T-helper 2 cell (primary cell): Measurements from ENCODE around the gene IDE.

ENCODE experiments used
- DNase-seq, 5 experiments: peaks; one replicate each; pipeline versions ENCODE4 v3.0.0 to v3.0.0-alpha.2; 2012 to 2022

The IDE gene

GRCh38 chr10:92567952-92568600, 5.8 kb downstream of the IDE start:
- peak in 1 of 5 experiments; percentile 12 for DNase-seq

GRCh38 chr10:92562424-92562823, 11.5 kb downstream of the IDE start:
- no peak for DNase-seq

DNA sequence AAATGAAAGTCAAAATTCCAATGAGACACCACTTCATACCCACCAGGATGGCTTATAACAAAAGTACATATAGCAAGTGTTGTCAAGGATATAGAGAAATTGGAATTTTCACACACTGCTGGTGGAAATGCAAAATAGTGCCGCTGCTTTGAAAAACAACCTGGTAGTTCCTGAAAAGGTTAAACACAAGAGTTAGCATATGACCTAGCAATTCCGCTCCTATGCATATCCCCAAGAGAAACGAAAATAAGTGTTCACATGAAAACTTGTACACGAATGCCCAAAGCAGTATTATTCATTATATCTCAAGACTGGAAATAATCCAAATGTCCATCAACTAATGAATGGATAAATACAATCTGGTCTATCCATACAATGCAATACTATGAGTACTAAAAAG, 14.8 kb downstream of the IDE start:
- no peak for DNase-seq

DNA sequence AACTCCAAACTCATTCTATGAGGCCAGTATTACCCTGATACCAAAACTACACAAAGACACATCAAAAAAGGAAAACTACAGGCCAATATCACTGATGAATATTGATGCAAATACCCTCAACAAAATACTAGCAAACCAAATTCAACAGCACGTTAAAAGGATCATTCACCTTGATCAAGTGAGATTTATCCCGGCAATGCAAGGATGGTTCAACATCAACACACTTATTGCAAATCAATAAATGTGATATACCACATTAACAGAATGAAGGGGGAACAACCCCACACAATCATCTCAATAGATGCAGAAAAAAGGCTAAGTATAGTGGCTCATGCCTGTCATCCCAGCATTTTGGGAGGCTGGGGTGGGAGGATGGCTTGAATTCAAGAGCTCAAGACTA, 19.9 kb downstream of the IDE start:
- peak in 1 of 5 experiments; percentile 12 for DNase-seq

- DNase-seq, result no peak
These were observed 21.6 kb downstream of the IDE start for GRCh38 chr10:92552310-92552709.

GRCh38 chr10:92550924-92551323, 23.0 kb downstream of the IDE start:
- DNase-seq, result no peak

DNA sequence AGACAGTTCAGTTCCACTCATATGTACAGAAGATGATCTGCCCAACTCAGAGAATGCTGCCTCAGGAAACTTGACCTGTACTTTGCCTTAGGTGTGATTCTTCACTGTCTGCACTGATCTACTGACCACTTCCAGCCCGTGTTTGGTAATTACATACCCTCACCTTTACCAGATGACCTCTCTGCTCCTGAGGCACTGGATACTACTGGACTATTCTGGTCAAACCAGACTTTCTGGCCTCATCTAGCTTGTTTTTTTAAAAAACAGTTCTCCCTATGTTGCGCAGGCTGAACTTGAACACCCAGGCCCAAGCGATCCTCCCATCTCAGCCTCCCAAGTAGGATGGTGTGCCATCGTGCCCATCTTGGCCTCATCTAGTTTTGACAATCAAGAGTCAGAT, 26.2 kb downstream of the IDE start:
- no peak for DNase-seq

DNA sequence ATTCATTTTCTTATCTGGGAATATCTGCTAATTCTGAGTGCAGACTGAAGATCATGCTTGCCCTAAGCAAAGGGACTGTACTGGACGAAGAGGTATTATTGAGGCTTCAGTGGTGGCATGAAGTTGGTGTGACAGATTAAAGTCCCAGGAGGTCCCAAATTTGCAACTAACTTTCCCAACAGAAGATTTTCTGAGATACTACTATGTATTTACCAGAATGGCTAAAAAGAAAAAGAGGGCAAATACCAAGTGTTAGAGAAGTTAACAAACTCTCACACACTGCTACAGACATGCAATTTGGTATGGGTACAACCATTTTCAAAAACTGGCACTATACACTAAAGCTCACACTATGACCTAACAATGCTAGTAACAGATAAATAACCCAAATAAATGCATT, 28.3 kb downstream of the IDE start:
- DNase-seq, result no peak

DNA sequence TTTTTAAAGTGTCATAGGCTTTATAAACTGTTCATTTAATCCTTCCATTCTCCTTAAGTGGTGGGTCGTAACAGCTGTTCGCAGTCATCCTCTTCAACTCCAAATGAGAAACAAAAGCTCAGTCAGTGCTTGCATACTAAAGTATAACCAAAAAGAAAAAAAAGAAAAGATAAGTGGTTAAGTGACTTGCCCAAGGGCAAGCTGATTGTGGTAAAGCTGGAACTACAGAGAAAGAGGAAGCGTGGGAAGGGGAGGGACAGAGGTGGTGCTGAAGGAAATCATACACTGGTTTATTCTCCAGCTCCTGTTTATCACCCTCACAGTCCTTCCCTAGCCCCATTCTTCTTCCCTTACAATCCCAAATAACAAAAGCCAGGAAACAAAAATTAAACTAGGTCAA, 29.6 kb downstream of the IDE start:
- peak in 1 of 5 experiments; percentile 35 for DNase-seq

GRCh38 chr10:92542458-92542857, 31.4 kb downstream of the IDE start:
- DNase-seq, result no peak

- no peak for DNase-seq
These were observed 32.3 kb downstream of the IDE start for GRCh38 chr10:92541583-92541982.

GRCh38 chr10:92538231-92538958, 35.5 kb downstream of the IDE start:
- DNase-seq, result peak in 1 of 5 experiments; percentile 20

DNA sequence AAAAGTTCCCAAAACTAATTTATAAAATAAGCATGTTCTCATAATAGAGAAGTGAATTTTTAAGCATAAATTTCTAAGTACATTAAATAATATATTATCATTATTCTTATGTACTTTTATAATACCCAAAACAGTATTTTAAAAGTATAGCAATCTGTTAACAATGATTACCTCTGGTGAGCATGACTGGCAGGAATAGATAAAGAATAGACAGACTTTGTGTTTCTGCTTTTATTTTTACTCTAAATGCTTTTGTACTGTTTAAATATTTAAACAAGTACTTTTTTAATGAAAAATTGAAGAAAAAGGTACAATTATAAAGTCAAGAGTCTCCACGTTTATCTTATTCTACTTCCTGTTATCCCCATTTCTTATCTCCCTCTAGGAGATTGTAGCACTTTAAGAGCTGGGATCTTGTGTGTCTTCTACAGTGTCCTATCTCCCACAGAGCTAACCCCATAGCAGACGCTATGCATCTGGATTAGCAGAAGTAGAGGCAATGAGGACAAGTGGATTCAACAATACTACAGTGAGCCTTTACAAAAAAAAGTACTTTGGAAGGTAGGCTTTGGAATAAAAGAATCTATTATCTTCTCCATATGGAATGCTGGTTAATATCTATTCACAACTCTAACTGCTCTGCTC, 42.9 kb downstream of the IDE start:
- no peak for DNase-seq

GRCh38 chr10:92530421-92530820, 43.5 kb downstream of the IDE start:
- no peak for DNase-seq

- DNase-seq, result no peak
These were observed 46.2 kb downstream of the IDE start for GRCh38 chr10:92527716-92528115.

- no peak for DNase-seq
These were observed 50.3 kb downstream of the IDE start for GRCh38 chr10:92523639-92524038.

DNA sequence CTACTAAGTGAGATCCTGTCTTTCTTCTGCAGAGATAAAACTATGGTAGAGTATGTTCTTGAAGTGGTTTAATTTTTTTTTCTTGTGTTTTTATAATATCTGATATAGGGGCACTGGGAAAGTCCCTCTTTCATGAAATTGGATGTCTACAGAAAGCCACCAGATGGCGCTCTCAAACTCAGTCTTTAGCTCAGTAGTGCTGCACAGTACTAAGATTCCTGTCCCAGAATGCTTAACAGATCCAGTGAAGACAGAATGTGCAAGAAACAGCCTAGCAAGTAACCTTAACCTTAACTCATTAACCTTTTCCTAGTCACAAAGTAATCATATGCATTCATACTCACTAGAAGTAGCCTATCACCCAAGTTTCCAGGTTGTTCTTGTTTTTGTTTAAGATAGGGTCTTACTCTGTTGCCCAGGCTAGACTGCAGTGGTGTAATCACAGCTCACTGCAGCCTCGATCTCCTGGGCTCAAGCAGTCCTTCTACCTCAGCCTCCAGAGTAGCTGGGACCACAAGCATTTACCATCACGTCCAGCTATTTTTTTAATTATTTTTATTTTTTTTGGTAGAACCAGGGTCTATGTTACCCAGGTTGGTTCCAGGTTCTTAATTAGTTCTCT, 56.7 kb downstream of the IDE start:
- peak in 4 of 5 experiments; percentile 41 to 82 (median 53) for DNase-seq

DNA sequence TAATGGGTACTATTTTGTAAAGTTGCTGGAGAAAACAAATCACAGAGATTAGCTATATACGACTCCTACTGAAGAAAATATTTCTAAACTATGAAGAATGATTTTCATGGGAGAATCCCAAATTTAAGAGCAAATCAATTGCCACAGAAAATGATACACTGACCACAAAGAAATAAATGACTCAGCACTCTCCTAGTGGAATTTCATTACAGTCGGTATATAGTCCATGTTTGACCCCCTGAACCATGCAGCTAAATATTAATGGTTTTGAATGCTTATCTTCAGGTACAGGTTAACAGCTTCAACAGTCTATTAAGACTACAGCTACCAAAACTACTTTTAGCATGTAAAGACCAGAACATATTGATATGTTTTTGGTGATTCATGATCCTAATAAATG, 65.0 kb downstream of the IDE start:
- no peak for DNase-seq

DNA sequence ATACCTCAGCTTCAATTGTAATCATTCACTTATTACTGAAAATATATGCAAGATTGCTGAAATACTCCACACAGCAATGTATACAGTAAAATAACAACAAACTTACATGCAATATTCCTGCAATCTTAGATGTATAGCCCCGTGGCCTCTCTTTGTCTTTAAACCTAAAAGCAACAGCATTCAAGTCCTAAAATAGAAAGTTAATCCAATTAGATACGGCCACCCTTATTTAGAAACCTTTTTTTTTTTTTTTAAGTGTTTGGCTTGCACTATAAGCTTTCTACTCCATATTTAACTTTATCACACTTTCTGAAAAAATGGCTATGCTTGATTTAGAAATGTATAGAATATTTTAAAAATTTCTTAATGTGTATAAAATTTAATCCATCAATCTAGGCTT, 67.6 kb downstream of the IDE start:
- DNase-seq, result no peak

DNA sequence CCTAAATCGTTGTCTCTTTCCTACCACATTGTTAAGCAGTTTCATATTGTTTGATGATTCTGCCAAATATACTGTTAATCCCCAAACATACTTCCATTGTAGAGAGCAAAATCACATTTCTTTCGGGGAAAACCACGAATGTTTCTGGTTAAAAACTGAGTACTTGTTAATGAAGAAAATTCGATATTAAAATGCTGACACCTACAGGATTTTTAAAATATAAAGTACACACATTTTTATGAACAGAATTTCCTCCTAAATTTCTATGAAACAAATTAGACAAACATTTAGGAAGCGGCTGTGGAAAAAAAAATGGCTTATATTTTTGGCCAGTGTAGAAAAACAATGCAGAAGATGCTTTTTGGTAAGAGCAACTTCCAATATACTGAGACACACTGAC, 68.8 kb downstream of the IDE start:
- DNase-seq, result no peak

GRCh38 chr10:92502296-92502808, 71.5 kb downstream of the IDE start:
- DNase-seq, result no peak

DNA sequence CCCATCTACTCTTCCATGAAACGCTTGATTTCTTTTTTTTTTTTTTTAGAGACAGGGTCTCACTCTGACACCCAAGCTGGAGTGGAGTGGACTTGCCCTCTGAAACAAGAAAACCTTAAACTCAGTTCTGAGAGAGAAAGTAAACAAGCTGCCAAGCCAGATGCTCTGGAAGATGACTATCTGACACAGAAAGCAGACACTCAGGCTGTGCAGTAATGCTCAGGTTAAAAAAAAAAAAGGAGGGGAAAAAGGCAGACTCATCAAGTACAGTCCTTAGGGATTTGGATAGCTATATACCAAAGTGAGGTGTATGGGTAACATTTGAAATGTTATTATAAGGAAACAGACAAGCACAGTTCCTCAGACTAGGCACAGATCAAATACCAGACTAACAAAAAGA, 80.5 kb downstream of the IDE start:
- DNase-seq, result no peak

DNA sequence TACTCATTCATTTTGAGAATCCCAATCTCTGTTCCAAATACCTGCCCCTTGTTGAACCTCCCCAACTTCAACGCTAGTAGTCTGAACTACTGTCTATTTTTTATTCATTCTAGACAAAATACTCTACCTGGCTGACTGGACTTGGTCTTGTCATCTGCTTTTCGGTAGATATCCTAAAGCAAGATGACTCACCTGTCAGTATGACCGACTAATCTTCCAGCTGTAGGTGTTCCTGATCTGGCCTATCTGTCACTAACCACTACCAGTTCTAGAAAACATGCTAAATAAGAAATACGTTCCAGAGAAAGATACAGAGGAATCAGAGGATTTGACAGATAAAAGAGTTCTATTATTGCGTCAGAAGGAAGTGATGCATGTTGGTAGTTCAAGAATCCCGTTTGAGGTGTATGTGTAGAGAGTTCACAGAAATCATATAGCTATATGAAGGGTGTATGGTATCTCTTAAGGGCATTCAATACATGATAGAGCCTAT, 81.1 kb downstream of the IDE start:
- no peak for DNase-seq
